ENCODE results near the gene ASIC1.

ASIC1 gene

GRCh38 chr12:50110762-50111351, 53.5 kb downstream of the ASIC1 start:
- DNase-seq: peak; percentile 39

GRCh38 chr12:50111395-50111692, 53.9 kb downstream of the ASIC1 start:
- DNase-seq: peak; percentile 64

GRCh38 chr12:50111693-50112455, 54.5 kb downstream of the ASIC1 start, which contains the start of gene COX14:
TSS of gene COX14 (plus strand) at chr12:50112236. CDS start at chr12:50120044, 7,808 bp downstream.
- DNase-seq: peak; percentile 98

- peak; percentile 40 for DNase-seq
Measured at GRCh38 chr12:50112456-50113218, 55.2 kb downstream of the ASIC1 start.

GRCh38 chr12:50117057-50117622, 59.7 kb downstream of the ASIC1 start:
- DNase-seq: peak; percentile 15

GRCh38 chr12:50119387-50119786, 62.0 kb downstream of the ASIC1 start:
- DNase-seq: no peak

GRCh38 chr12:50120521-50120920, 63.1 kb downstream of the ASIC1 start:
- no peak for DNase-seq

GRCh38 chr12:50120953-50121352, 63.6 kb downstream of the ASIC1 start:
- no peak for DNase-seq

GRCh38 chr12:50121641-50122040, 64.2 kb downstream of the ASIC1 start:
- DNase-seq: no peak

GRCh38 chr12:50123203-50123602, 65.8 kb downstream of the ASIC1 start:
- DNase-seq: no peak

GRCh38 chr12:50127546-50127945, 70.2 kb downstream of the ASIC1 start:
- DNase-seq: peak; percentile 12

GRCh38 chr12:50129290-50129689, 71.9 kb downstream of the ASIC1 start:
- no peak for DNase-seq

GRCh38 chr12:50132505-50133135, 75.2 kb downstream of the ASIC1 start:
- peak; percentile 33 for DNase-seq
